Cardiac fibroblast (primary cell): ENCODE data around the gene CHRM5.

Experiments
- DNase-seq, 2 donors: peaks; one replicate each; pipeline versions ENCODE4 v3.0.0 to v3.0.0-alpha.2; 2010; ENCODE audit warnings: low read depth in 2 of 2
- H3K4me3 ChIP-seq, 2 donors: replicated peaks in 1 of 2; 1 replicate in 1 of 2; 2 replicates in 1 of 2; pipeline ENCODE4 v1.5.1; 2011; ENCODE audit warnings: low read depth in 2 of 2, low read length in 2 of 2, mild to moderate bottlenecking in 2 of 2, moderate library complexity in 1 of 2
- TF ChIP-seq, protein P1 (sequence below): IDR thresholded peaks from one replicate; pipeline ENCODE4 v1.5.1; 2011; ENCODE audit warnings: low read depth, mild to moderate bottlenecking, low read length, inconsistent platforms

CHRM5 gene

DNA sequence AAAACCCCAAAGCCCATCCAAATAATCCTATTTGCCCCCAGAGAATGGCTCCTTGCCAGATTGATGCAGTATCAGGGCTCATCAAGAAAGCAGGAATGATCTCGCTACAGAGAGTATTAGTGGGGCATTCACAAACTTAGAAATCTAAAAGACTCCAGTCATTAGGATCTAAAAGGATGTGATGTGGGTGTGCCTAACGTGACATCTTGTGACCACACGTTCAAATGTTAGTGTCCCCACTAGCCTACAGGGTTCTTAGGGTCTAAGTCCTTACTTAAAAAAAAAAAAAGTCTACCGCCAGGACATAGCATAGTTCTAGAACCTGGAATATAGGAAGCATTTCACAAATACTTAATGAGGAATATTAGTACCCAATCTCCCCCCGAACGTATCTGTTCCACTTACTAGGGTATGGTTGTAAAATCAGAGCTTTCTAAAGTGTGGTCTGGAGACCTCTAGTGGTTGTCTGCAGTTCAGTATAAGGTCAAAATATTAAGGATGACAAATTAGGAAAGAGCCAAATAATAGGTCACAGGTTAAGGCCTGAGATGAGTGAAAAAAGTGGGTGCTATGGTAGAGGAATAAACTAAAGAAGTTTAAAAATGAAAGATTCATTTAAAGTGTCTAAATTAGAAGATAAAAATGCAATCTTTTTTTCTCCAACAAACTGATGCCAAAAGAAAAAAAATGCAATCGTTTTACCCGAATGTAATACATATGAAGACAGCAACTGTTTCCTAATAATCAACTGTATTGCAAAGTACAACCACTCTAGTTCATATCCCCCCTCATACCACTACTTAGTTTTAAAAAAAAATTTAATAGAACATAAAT lies 4.2 kb upstream of the CHRM5 start:
- H3K4me3 ChIP-seq, result no peak overlapping the region
- DNase-seq, result peak; percentile 69 to 70
- TF ChIP-seq, protein P1, sequence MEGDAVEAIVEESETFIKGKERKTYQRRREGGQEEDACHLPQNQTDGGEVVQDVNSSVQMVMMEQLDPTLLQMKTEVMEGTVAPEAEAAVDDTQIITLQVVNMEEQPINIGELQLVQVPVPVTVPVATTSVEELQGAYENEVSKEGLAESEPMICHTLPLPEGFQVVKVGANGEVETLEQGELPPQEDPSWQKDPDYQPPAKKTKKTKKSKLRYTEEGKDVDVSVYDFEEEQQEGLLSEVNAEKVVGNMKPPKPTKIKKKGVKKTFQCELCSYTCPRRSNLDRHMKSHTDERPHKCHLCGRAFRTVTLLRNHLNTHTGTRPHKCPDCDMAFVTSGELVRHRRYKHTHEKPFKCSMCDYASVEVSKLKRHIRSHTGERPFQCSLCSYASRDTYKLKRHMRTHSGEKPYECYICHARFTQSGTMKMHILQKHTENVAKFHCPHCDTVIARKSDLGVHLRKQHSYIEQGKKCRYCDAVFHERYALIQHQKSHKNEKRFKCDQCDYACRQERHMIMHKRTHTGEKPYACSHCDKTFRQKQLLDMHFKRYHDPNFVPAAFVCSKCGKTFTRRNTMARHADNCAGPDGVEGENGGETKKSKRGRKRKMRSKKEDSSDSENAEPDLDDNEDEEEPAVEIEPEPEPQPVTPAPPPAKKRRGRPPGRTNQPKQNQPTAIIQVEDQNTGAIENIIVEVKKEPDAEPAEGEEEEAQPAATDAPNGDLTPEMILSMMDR, result peak; percentile 76

DNA sequence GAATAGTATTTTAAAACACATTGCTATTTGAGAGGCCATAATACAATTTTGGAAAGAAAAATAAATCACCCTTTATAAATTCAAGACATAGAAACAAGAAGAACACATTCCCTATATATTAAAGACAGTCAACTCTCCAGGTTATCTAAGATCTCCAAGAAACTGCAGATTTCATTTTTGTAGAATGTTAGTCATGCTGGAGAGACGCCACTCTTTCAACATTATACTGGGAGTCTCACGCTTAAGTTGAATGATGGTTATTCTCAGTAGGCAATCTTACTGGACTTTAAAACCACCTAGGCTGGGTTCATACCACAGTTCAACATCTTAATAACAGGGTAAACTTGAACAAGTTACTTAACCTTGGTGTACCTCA lies 3.6 kb upstream of the CHRM5 start:
- TF ChIP-seq, protein P1, result no peak
- DNase-seq, result peak in 1 of 2 donors; percentile 33
- no peak overlapping the region for H3K4me3 ChIP-seq

DNA sequence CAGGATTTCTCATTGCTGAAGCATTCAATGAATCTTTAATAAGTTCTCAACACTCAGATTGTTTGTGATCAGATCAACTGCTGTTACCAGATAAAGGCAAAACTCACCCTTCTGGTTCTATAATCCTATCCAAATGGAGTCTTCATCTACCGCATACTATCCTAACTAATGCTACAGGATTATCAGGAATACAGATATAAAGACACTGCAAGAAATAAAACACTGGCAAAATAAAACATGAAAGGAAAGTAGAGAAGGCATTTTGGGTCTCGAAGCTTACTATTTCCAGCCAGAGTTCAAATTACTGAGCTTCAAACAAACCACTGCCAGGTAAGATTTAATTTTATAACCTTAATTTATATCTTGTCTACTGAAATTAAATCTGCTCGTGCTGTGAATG lies 524 bp downstream of the CHRM5 start:
- DNase-seq, result no peak
- TF ChIP-seq, protein P1, result no peak
- H3K4me3 ChIP-seq, result no peak overlapping the region

DNA sequence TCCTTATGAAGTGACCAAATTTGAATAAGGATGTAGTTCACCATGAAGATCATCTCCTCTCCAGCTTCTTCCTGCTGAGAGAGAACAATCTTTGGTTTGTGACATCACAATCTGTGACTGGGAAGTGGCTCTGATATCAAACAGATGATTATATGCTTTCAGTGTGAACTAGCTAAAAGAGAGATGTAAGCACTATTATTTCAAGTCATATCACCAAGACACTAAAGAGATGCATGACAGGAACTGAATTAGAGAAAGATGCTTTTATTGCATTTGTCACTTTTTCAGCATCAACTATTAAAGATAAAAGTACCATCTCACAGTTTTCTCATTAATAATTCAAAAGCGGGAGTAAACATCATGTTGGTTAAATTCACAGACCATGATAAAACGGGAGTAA lies 3.5 kb downstream of the CHRM5 start:
- H3K4me3 ChIP-seq, result no peak overlapping the region
- no peak for DNase-seq
- TF ChIP-seq, protein P1, result no peak

DNA sequence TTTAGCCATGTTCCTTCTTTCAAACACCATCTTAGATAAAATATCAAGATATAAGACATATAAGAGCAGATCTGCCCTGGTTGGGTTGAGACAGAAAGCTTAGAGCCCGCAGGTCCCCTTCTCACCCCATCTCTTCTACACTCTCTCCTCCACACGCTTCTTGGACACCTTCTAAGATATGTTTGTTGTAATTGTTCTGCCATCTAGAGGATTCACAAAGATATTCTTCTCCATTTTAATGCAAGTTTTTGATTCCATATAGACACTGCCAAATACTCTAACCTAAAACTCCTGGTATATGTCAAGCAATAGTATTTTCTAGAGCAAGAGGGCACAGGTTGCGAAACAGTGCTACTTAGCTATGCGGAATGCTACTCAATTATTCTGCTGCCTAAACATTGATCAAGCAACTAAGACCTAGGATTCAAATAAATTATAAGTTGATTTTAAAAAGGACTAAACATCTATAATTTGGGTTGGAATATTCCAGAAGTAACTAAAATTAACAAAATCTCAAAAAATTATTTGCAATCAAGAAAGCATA lies 6.8 kb downstream of the CHRM5 start:
- TF ChIP-seq, protein P1, result no peak
- no peak overlapping the region for H3K4me3 ChIP-seq
- peak in 1 of 2 donors; percentile 21 for DNase-seq

DNA sequence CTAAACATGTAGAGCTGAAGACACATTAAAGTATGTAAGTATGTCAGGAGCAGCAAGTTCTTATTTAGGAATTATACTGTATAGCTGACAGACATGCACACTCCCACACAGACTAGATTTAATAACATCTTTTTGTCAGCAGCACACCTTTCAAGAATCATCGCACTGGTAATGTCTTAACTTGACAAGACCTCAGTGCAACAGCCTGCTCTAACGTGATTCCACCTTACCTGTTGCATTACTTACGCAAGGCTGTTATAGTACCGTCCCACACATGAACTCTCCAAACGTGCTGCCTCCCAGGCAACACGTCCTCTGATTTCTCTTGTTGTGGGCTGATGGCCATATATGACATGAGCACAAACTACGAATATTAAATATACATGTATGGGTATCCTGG lies 11.9 kb downstream of the CHRM5 start:
- TF ChIP-seq, protein P1, result no peak
- no peak overlapping the region for H3K4me3 ChIP-seq
- no peak for DNase-seq

DNA sequence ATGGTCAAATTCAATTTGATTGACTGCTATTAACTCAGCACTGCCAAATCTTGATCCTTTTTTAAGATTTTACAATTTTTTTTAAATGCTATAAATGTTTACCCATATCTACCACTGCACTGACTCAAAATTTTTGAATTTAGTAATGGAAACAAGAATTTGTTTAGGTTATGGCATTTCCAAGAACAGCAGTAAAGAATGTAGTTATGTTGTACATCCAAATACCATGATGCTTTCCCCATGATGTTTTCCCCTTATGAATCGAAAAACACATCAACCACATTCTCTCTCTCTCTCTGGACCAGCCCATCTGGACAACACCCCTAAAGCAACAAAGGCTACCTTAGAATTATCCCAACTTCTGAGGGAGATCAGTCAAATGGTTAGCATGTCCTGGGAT lies 14.2 kb downstream of the CHRM5 start:
- DNase-seq, result no peak
- H3K4me3 ChIP-seq, result no peak overlapping the region
- TF ChIP-seq, protein P1, result no peak
